ENCODE results near the gene DHRS2. TPM values are rescaled to one million over a fixed set of nuclear protein-coding genes. Genes with fewer than 3 reads are reported as not detected.

Gene DHRS2
- total and polyA plus RNA-seq, 2 of the 13 experiments (the other 11 are each of a cell fraction or from before 2014, with no cell fraction given): 1,621 to 3,021 TPM

GRCh38 chr14:23663127-23663526, 27.0 kb downstream of the DHRS2 start (continued):
- TF ChIP-seq THAP7 (CRISPR knock-in tag; IDR thresholded peaks at IDR 0.05) (no peak), CCAR2 (optimal IDR thresholded peaks at IDR 0.05; ENCODE audit: low read depth, low read length) (no peak), E2F5 (CRISPR knock-in tag; conservative IDR thresholded peaks at IDR 0.05) (no peak), ZBTB49 (CRISPR knock-in tag; IDR thresholded peaks at IDR 0.05; ENCODE audit: borderline replicate concordance) (no peak), HDAC2 (CRISPR knock-in tag; IDR thresholded peaks at IDR 0.05) (no peak)

- H3K4me2 ChIP-seq (ENCODE audit: low read depth, low read length): no peak overlapping the region
- TF ChIP-seq, protein P1, sequence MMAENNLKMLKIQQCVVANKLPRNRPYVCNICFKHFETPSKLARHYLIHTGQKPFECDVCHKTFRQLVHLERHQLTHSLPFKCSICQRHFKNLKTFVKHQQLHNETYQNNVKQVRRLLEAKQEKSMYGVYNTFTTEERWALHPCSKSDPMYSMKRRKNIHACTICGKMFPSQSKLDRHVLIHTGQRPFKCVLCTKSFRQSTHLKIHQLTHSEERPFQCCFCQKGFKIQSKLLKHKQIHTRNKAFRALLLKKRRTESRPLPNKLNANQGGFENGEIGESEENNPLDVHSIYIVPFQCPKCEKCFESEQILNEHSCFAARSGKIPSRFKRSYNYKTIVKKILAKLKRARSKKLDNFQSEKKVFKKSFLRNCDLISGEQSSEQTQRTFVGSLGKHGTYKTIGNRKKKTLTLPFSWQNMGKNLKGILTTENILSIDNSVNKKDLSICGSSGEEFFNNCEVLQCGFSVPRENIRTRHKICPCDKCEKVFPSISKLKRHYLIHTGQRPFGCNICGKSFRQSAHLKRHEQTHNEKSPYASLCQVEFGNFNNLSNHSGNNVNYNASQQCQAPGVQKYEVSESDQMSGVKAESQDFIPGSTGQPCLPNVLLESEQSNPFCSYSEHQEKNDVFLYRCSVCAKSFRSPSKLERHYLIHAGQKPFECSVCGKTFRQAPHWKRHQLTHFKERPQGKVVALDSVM (CRISPR knock-in tag; IDR thresholded peaks at IDR 0.05): no peak
- TF ChIP-seq ZNF549 (CRISPR knock-in tag; IDR thresholded peaks at IDR 0.05) (no peak), MAFK (conservative IDR thresholded peaks at IDR 0.05 in 1 of 2, IDR thresholded peaks at IDR 0.05 in 1 of 2; ENCODE audit: low read length in 2 of 2) (no peak), GABPB1 (CRISPR knock-in tag; IDR thresholded peaks at IDR 0.05) (no peak), AGO1 (IDR thresholded peaks at IDR 0.05; ENCODE audit: low read depth, low read length, poor library complexity, severe bottlenecking) (no peak)
- TF ChIP-seq, protein P2, sequence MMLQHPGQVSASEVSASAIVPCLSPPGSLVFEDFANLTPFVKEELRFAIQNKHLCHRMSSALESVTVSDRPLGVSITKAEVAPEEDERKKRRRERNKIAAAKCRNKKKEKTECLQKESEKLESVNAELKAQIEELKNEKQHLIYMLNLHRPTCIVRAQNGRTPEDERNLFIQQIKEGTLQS (CRISPR knock-in tag; IDR thresholded peaks at IDR 0.05): no peak
- TF ChIP-seq, protein P3, sequence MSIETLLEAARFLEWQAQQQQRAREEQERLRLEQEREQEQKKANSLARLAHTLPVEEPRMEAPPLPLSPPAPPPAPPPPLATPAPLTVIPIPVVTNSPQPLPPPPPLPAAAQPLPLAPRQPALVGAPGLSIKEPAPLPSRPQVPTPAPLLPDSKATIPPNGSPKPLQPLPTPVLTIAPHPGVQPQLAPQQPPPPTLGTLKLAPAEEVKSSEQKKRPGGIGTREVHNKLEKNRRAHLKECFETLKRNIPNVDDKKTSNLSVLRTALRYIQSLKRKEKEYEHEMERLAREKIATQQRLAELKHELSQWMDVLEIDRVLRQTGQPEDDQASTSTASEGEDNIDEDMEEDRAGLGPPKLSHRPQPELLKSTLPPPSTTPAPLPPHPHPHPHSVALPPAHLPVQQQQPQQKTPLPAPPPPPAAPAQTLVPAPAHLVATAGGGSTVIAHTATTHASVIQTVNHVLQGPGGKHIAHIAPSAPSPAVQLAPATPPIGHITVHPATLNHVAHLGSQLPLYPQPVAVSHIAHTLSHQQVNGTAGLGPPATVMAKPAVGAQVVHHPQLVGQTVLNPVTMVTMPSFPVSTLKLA (IDR thresholded peaks at IDR 0.05): peak; percentile 27; the same call in 1 of the 2 replicates
- DNase-seq (ENCODE audit: low spot score) (no peak), FAIRE-seq (no peak), ATAC-seq (no peak)
- POLR2A ChIA-PET: no interaction called here
- no peaks in the 10 kb centered on the region for H3K36me3 ChIP-seq (replicated peaks in 1 of 2; ENCODE audit: control insufficient read depth in 1 of 2, insufficient read depth in 2 of 2, low read length in 2 of 2)
- in situ Hi-C loops (cut with HindIII; ENCODE audit: extremely low pct_ligation_motif_present, low pct_unique_long_range_greater_than_20kb) (no loop called here), intact Hi-C loops (cut with micrococcal nuclease; ENCODE audit: unreplicated experiment) (no loop called here)
- WGBS (ENCODE audit: low lambda C conversion rate): 23% methylated on average over 5 of the region's 5 CpGs
- no peaks in the 10 kb centered on the region for H3K79me2 ChIP-seq (ENCODE audit: insufficient read depth, low read length)
- no peak overlapping the region for H3K27ac ChIP-seq (ENCODE audit: extremely low read length, insufficient read depth, low read length)
- CTCF ChIA-PET (ENCODE audit: low intra/inter-chr PET ratio, low total read pairs): no interaction called here
- peaks cover 3 to 15% of the 10 kb centered on the region in 2 experiments; a peak in 3 of 5 replicates for H3K27me3 ChIP-seq (ENCODE audit: control insufficient read depth in 1 of 2, insufficient read depth in 2 of 2, low read length in 2 of 2)
- no peak overlapping the region for H2AFZ ChIP-seq (ENCODE audit: low read length)
- H3K4me1 ChIP-seq (ENCODE audit: insufficient read depth, low read length): peaks cover 14% of the 10 kb centered on the region
- no peaks in the 10 kb centered on the region for H3K9me3 ChIP-seq (ENCODE audit: low read length)
- no peak overlapping the region for H3K9ac ChIP-seq (ENCODE audit: insufficient read depth, low read depth, low read length)
- H3K4me3 ChIP-seq (replicated peaks in 1 of 3; ENCODE audit: insufficient read depth in 1 of 3, low read depth in 2 of 3, low read length in 3 of 3): no peak overlapping the region
- H4K20me1 ChIP-seq (ENCODE audit: insufficient read depth, low read length): no peaks in the 10 kb centered on the region
- BruUV-seq (replicated peaks): no TSS peak
These were observed 27.5 kb downstream of the DHRS2 start for GRCh38 chr14:23663711-23664110.

All from HepG2 (cell line).